ENCODE results near the gene EBF3. TPM values are rescaled to one million over a fixed set of nuclear protein-coding genes. Genes with fewer than 3 reads are reported as not detected.

EBF3 gene
- total RNA-seq, 4 donors from 2014 or later: 2.5 to 4.9 (median 4.6) TPM

GRCh38 chr10:129831150-129831549 is 132.9 kb downstream of the EBF3 start:
- Histone ChIP-seq H3K27me3 (no peaks in the 10 kb centered on the region), H3K9me3 (no peaks in the 10 kb centered on the region), H3K27ac (no peak overlapping the region), H3K36me3 (no peaks in the 10 kb centered on the region), H3K4me3 (no peak overlapping the region), H3K4me1 (no peaks in the 10 kb centered on the region)
- WGBS, 2 donors (ENCODE audit: low coverage in 1 of 2): 100% methylated on average over 3 of the region's 8 CpGs; no CpG with 5 or more reads in 1 of the 2 donors
- TF ChIP-seq CTCF (IDR thresholded peaks at IDR 0.05) (no peak), POLR2A (IDR thresholded peaks at IDR 0.05) (no peak), EP300 (IDR thresholded peaks at IDR 0.05) (no peak), POLR2AphosphoS5 (IDR thresholded peaks at IDR 0.05) (no peak)
- ATAC-seq: no peak

- ATAC-seq: no peak
- TF ChIP-seq POLR2A (IDR thresholded peaks at IDR 0.05) (no peak), POLR2AphosphoS5 (IDR thresholded peaks at IDR 0.05) (no peak), CTCF (IDR thresholded peaks at IDR 0.05) (no peak), EP300 (IDR thresholded peaks at IDR 0.05) (no peak)
- WGBS, 2 donors (ENCODE audit: low coverage in 1 of 2): 100% methylated on average over 1 of the region's 3 CpGs
- H3K27me3 ChIP-seq: no peaks in the 10 kb centered on the region
- no peak overlapping the region for H3K27ac ChIP-seq
- H3K4me3 ChIP-seq: no peak overlapping the region
- H3K4me1 ChIP-seq: no peaks in the 10 kb centered on the region
- peaks cover 0 to 6% (median 0%) of the 10 kb centered on the region in 3 donors for H3K9me3 ChIP-seq
- no peaks in the 10 kb centered on the region for H3K36me3 ChIP-seq
Measured at GRCh38 chr10:129825826-129826225, 138.2 kb downstream of the EBF3 start.

DNA sequence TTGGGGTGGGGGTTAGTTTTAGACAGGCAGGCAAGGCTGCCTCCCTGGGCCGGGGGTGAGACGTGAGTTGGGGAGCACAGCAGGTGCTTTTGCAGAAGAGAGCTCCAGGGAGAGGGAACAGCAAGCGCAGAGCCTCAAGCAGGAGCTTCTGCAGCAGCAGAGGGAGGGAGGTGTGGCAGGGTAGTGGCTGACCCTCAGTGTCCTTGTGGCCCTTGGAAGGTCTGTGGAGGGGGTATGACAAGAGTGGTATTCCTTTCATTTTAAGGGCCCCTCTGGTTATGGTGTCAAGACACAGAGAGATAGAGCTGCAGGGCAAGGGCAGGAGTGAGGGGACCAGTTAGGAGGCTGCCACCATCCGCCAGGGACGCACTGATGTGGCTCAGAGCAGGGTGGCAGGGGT is 138.9 kb downstream of the EBF3 start:
- WGBS, 2 donors (ENCODE audit: low coverage in 1 of 2): 90 to 95% methylated on average over 5 of the region's 5 CpGs
- no peak for TF ChIP-seq CTCF (IDR thresholded peaks at IDR 0.05)
- TF ChIP-seq EP300 (IDR thresholded peaks at IDR 0.05): no peak
- TF ChIP-seq POLR2A (IDR thresholded peaks at IDR 0.05): no peak
- no peak for TF ChIP-seq POLR2AphosphoS5 (IDR thresholded peaks at IDR 0.05)
- no peaks in the 10 kb centered on the region for H3K36me3 ChIP-seq
- no peaks in the 10 kb centered on the region for H3K4me1 ChIP-seq
- H3K27me3 ChIP-seq: no peaks in the 10 kb centered on the region
- ATAC-seq: no peak
- peaks cover 0 to 6% (median 0%) of the 10 kb centered on the region in 3 donors for H3K9me3 ChIP-seq
- no peak overlapping the region for H3K4me3 ChIP-seq
- no peak overlapping the region for H3K27ac ChIP-seq

GRCh38 chr10:129820451-129820850 is 143.6 kb downstream of the EBF3 start:
- Histone ChIP-seq H3K9me3 (peaks cover 0 to 14% (median 0%) of the 10 kb centered on the region in 3 donors), H3K27ac (no peak overlapping the region), H3K4me3 (no peak overlapping the region), H3K27me3 (peaks cover 12% of the 10 kb centered on the region), H3K4me1 (no peaks in the 10 kb centered on the region), H3K36me3 (no peaks in the 10 kb centered on the region)
- WGBS, 2 donors (ENCODE audit: low coverage in 1 of 2): 79 to 100% methylated on average over 3 of the region's 3 CpGs
- no peak for ATAC-seq
- TF ChIP-seq CTCF (IDR thresholded peaks at IDR 0.05) (no peak), POLR2AphosphoS5 (IDR thresholded peaks at IDR 0.05) (no peak), EP300 (IDR thresholded peaks at IDR 0.05) (no peak), POLR2A (IDR thresholded peaks at IDR 0.05) (no peak)

- WGBS, 2 donors (ENCODE audit: low coverage in 1 of 2): 89% methylated on average over 3 of the region's 8 CpGs; no CpG with 5 or more reads in 1 of the 2 donors
- no peak for ATAC-seq
Measured at GRCh38 chr10:129816656-129817045, 147.4 kb downstream of the EBF3 start.

More at GRCh38 chr10:129816656-129817045, 147.4 kb downstream of the EBF3 start:
- Histone ChIP-seq H3K27ac (no peak overlapping the region), H3K4me1 (no peaks in the 10 kb centered on the region), H3K4me3 (no peak overlapping the region), H3K9me3 (peaks cover 0 to 16% (median 0%) of the 10 kb centered on the region in 3 donors), H3K27me3 (peaks cover 43% of the 10 kb centered on the region), H3K36me3 (no peaks in the 10 kb centered on the region)
- no peak for TF ChIP-seq POLR2A (IDR thresholded peaks at IDR 0.05)
- TF ChIP-seq CTCF (IDR thresholded peaks at IDR 0.05): no peak
- TF ChIP-seq EP300 (IDR thresholded peaks at IDR 0.05): no peak
- no peak for TF ChIP-seq POLR2AphosphoS5 (IDR thresholded peaks at IDR 0.05)
